Suprapubic skin (tissue), 3 donors: ENCODE data around the gene RBM39.

ENCODE experiments used
- POLR2A ChIP-seq, 2 donors: fragments of 450-650 bp; IDR thresholded peaks; one replicate each; pipeline ENCODE4 v1.6.1; 2017; ENCODE audit warnings: antibody characterized with exemption in 2 of 2, mild to moderate bottlenecking in 2 of 2, moderate library complexity in 2 of 2
- TF ChIP-seq, protein P1 (sequence below), 2 donors: fragments of 200-600 bp in 1 of 2; fragments of 450-650 bp in 1 of 2; sonication (generic) in 1 of 2; IDR thresholded peaks; one replicate each; pipeline ENCODE4 v1.5.1; 2016 to 2019; ENCODE audit warnings: antibody characterized with exemption in 2 of 2, mild to moderate bottlenecking in 1 of 2, moderate library complexity in 1 of 2

- TF ChIP-seq, protein P1, sequence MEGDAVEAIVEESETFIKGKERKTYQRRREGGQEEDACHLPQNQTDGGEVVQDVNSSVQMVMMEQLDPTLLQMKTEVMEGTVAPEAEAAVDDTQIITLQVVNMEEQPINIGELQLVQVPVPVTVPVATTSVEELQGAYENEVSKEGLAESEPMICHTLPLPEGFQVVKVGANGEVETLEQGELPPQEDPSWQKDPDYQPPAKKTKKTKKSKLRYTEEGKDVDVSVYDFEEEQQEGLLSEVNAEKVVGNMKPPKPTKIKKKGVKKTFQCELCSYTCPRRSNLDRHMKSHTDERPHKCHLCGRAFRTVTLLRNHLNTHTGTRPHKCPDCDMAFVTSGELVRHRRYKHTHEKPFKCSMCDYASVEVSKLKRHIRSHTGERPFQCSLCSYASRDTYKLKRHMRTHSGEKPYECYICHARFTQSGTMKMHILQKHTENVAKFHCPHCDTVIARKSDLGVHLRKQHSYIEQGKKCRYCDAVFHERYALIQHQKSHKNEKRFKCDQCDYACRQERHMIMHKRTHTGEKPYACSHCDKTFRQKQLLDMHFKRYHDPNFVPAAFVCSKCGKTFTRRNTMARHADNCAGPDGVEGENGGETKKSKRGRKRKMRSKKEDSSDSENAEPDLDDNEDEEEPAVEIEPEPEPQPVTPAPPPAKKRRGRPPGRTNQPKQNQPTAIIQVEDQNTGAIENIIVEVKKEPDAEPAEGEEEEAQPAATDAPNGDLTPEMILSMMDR (IDR thresholded peaks at IDR 0.05), result no peak
- no peak for TF ChIP-seq POLR2A (IDR thresholded peaks at IDR 0.05)
Observed at GRCh38 chr20:35674921-35675320, 67.1 kb downstream of the RBM39 start.
